RWPE1 (cell line): ENCODE results near the gene PITHD1.
"Not testable (repeated sequence)": the region's sequence is repeated elsewhere in the genome, so short reads cannot be mapped to it uniquely, and the experiment has no call there.

ENCODE experiments used
- CTCF ChIA-PET: fragments of 350-600 bp; sonication (Branson Sonifier 250); formaldehyde crosslinking; extraction: SDS; loops from one replicate; lab custom pipeline; 2021; lab: Yijun Ruan, JAX
- POLR2A ChIA-PET: fragments of 400-600 bp; formaldehyde crosslinking; extraction: SDS; loops from one replicate; lab custom pipeline; 2020; ENCODE audit warnings: antibody characterized with exemption; ENCODE audit not compliant: low non-redundant PET; lab: Yijun Ruan, JAX
- DNase-seq: peaks from one replicate; pipeline ENCODE4 v3.0.0; 2012; ENCODE audit warnings: low spot score
- H3K27ac ChIP-seq: fragments of 450-650 bp; 2 replicates; pipeline ENCODE4 v1.5.1; 2017
- CTCF ChIP-seq: fragments of 450-650 bp; conservative IDR thresholded peaks from 2 replicates; pipeline ENCODE4 v1.5.1; 2017; ENCODE audit warnings: low read depth, mild to moderate bottlenecking

PITHD1 gene

DNA sequence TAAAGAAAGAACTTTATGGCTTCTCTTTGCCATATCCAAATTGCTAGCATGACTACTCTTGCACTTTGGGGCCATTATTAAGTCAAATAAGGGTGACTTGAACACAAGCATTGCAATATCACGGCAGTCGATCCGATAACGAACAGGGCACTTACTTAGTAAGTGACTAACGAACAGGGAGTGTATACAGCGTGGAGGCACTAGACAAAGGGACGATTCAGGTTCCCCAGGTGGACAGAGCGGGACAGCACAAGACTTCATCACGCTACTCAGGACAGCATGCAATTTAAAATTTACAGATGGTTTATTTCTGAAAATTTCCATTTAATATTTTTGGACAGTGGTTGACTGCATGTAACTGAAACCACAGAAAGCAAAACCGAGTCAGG, 5.4 kb upstream of the PITHD1 start:
- TF ChIP-seq CTCF = no peak
- no peak overlapping the region for H3K27ac ChIP-seq
- no peak for DNase-seq
- CTCF ChIA-PET = no interaction called here
- POLR2A ChIA-PET = no interaction called here

DNA sequence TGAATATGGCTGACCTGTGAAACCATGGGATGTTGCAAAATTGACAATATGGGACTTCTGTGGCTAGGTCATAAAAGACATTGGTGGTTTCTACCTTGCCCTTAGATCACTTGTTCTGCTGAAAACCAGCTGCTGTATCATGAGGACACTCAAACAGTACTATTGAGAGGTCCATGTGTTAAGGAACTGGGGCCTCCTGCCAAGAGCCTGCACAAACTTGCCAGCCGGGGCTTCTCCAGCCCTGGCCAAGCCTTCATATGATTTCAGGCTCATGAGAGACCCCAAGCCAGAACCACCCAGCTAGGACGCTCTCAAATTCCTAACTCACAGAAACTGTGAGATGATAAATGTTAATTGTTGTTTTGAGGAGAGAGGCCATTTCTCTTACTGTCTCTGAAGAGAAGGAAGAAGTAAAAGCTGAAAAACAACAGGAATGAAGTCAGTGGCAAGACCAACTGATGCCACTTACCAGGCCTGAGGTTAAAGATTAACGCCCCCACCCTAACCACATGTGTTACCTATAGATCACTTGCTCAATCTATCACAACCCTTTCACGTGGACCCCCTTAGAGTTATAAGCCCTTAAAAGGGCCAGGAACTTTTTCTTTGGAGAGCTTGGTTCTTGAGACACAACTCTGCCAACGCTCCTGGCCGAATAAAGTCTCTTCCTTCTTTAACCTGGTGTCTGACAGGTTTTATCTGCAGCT, 3.9 kb upstream of the PITHD1 start:
- no peak for DNase-seq
- CTCF ChIA-PET = interaction anchor here (0.6 kb wide), 2 partner anchors 81 to 439 kb away, joined by 6 read pairs; no protein-coding TSS in a partner anchor
- H3K27ac ChIP-seq = peak overlapping the region; percentile 27; the same call in 1 of the 2 replicates
- no peak for TF ChIP-seq CTCF
- POLR2A ChIA-PET = no interaction called here

- no peak overlapping the region for H3K27ac ChIP-seq
- ChIA-PET POLR2A (no interaction called here), CTCF (interaction anchor here (0.6 kb wide), 1 partner anchor 84 kb away, joined by 5 read pairs; no protein-coding TSS in a partner anchor)
- DNase-seq = no peak
- no peak for TF ChIP-seq CTCF
These were observed 2.0 kb upstream of the PITHD1 start for GRCh38 chr1:23776217-23776616.

- no peak overlapping the region for H3K27ac ChIP-seq
- DNase-seq = peak; percentile 64
- CTCF ChIA-PET = interaction anchor here (1.1 to 1.8 kb wide), 3 partner anchors 9 to 12 kb away, joined by 3 to 6 read pairs (median 4); partner anchors contain the start of gene LYPLA2
- POLR2A ChIA-PET = interaction anchor here (0.6 to 1.8 kb wide), 2 partner anchors 21 to 34 kb away, joined by 4 to 15 read pairs; partner anchors contain the start of gene GALE
- TF ChIP-seq CTCF = no peak
These were observed 1.7 kb downstream of the PITHD1 start for GRCh38 chr1:23779826-23780371.

DNA sequence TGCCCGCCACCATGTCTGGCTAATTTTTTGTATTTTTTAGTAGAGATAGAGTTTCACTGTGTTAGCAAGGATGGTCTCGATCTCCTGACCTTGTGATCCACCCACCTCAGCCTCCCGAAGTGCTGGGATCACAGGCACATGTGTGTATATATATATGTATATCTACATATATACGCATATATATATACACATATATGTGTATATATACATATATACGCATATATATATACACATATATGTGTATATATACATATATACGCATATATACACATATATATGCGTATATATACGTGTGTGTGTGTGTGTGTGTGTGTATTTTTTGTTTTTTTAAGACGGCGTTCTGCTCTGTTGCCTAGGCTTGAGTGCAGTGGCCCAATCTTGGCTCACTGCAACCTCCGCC, 4.9 kb downstream of the PITHD1 start:
- CTCF ChIA-PET, DNase-seq, POLR2A ChIA-PET, H3K27ac ChIP-seq: not testable (repeated sequence)

GRCh38 chr1:23784846-23785245, 6.6 kb downstream of the PITHD1 start:
- POLR2A ChIA-PET = interaction anchor here (0.7 kb wide), 1 partner anchor 81 kb away, joined by 8 read pairs; no protein-coding TSS in a partner anchor
- no peak for DNase-seq
- H3K27ac ChIP-seq = no peak overlapping the region
- CTCF ChIA-PET = interaction anchor here (0.7 kb wide), 1 partner anchor 8 kb away, joined by 3 read pairs; no protein-coding TSS in a partner anchor
- TF ChIP-seq CTCF = no peak

GRCh38 chr1:23787701-23788100, 9.5 kb downstream of the PITHD1 start:
- TF ChIP-seq CTCF = no peak
- CTCF ChIA-PET = interaction anchor here (1.7 kb wide), 1 partner anchor 8 kb away, joined by 6 read pairs; no protein-coding TSS in a partner anchor
- H3K27ac ChIP-seq = no peak overlapping the region
- DNase-seq = no peak
- POLR2A ChIA-PET = no interaction called here
